Caco-2 (cell line): ENCODE measurements around the gene IER5L. TPM values are rescaled to one million over a fixed set of nuclear protein-coding genes. Genes with fewer than 3 reads are reported as not detected.

ENCODE experiments used
- BruUV-seq: library from RNA; stranded (reverse); fragments of 400-500 nt; replicated peaks from 2 replicates; lab custom pipeline; 2021; lab: Mats Ljungman, UMichigan
- CTCF ChIA-PET: fragments of 300-600 bp; sonication (Branson Sonifier 250); formaldehyde crosslinking; loops from one replicate; lab custom pipeline; 2022; ENCODE audit warnings: antibody characterized with exemption; lab: Charles Lee
- POLR2A ChIA-PET: fragments of 300-600 bp; sonication (Branson Sonifier 250); formaldehyde crosslinking; loops from one replicate; lab custom pipeline; 2022; ENCODE audit warnings: antibody characterized with exemption; lab: Charles Lee
- DNase-seq, 2 experiments: peaks; one replicate each; pipeline versions ENCODE4 v3.0.0 to v3.0.0-alpha.2; 2020 to 2022
- H3K27me3 ChIP-seq: replicated peaks from 2 replicates; pipeline ENCODE4 v1.6.0; 2011; ENCODE audit warnings: low read length; ENCODE audit not compliant: control insufficient read depth, insufficient read depth
- H3K36me3 ChIP-seq: 2 replicates; pipeline ENCODE4 v1.5.1; 2011; ENCODE audit warnings: low read length; ENCODE audit not compliant: control insufficient read depth, insufficient read depth
- H3K4me1 ChIP-seq: fragments of 250-450 bp; sonication (Bioruptor Pico); 2 replicates; pipeline ENCODE4 v1.5.1; 2020; ENCODE audit warnings: mild to moderate bottlenecking
- H3K4me3 ChIP-seq: 2 replicates; pipeline ENCODE4 v1.5.1; 2011; ENCODE audit warnings: low read depth, mild to moderate bottlenecking, control low read depth, low read length
- H3K9me3 ChIP-seq: fragments of 250-450 bp; sonication (Bioruptor Pico); 2 replicates; pipeline ENCODE4 v1.5.1; 2020; ENCODE audit warnings: mild to moderate bottlenecking, moderate library complexity
- H3K27ac Mint-ChIP-seq: one replicate; pipeline ENCODE4 v1.8.0; 2022; ENCODE audit warnings: mixed read lengths; ENCODE audit not compliant: unreplicated experiment
- H3K27me3 Mint-ChIP-seq: one replicate; pipeline ENCODE4 v1.8.0; 2022; ENCODE audit warnings: mixed read lengths; ENCODE audit not compliant: insufficient read depth, unreplicated experiment
- H3K36me3 Mint-ChIP-seq: one replicate; pipeline ENCODE4 v1.8.0; 2022; ENCODE audit warnings: mild to moderate bottlenecking, mixed read lengths; ENCODE audit not compliant: insufficient read depth, unreplicated experiment
- H3K4me1 Mint-ChIP-seq: one replicate; pipeline ENCODE4 v1.8.0; 2022; ENCODE audit warnings: low read depth, mixed read lengths; ENCODE audit not compliant: unreplicated experiment
- H3K4me3 Mint-ChIP-seq: one replicate; pipeline ENCODE4 v1.8.0; 2022; ENCODE audit warnings: mild to moderate bottlenecking, moderate library complexity, mixed read lengths; ENCODE audit not compliant: unreplicated experiment
- H3K9me3 Mint-ChIP-seq: one replicate; pipeline ENCODE4 v1.8.0; 2022; ENCODE audit warnings: mixed read lengths; ENCODE audit not compliant: unreplicated experiment
- CTCF ChIP-seq, 2 experiments: fragments of 200-600 bp in 1 of 2; IDR thresholded peaks; 1 replicate in 1 of 2; 2 replicates in 1 of 2; pipeline versions ENCODE4 v1.5.1 to v1.8.0; 2011 to 2022; ENCODE audit warnings: antibody characterized with exemption in 1 of 2, control low read depth in 1 of 2, inconsistent platforms in 1 of 2, low read depth in 1 of 2, low read length in 1 of 2, mild to moderate bottlenecking in 1 of 2, moderate library complexity in 1 of 2; ENCODE audit not compliant: insufficient read depth in 1 of 2, severe bottlenecking in 1 of 2, unreplicated experiment in 1 of 2
- intact Hi-C: fragments of 100-400 bp; cut with micrococcal nuclease; formaldehyde crosslinking; loops from one replicate; pipeline ENCODE4 v1.10.0; 2022; ENCODE audit not compliant: unreplicated experiment
- total RNA-seq: library from RNA; stranded (reverse); gene quantifications from 2 replicates; pipeline ENCODE4 v1.2.3, GENCODE V29; 2022

The IER5L gene
- total RNA-seq, 1 experiment from 2014 or later = 3.9 TPM

- intact Hi-C loops = no loop called here
- peaks cover 4% of the 10 kb centered on the region for H3K36me3 Mint-ChIP-seq
- H3K9me3 Mint-ChIP-seq = no peaks in the 10 kb centered on the region
- H3K27me3 ChIP-seq = no peaks in the 10 kb centered on the region
- BruUV-seq = no TSS peak
- POLR2A ChIA-PET = interaction anchor here (0.6 kb wide), 1 partner anchor 843 kb away, joined by 3 read pairs; no protein-coding TSS in a partner anchor
- H3K27ac Mint-ChIP-seq = no peak overlapping the region
- H3K4me3 Mint-ChIP-seq = no peak overlapping the region
- H3K4me1 Mint-ChIP-seq = peaks cover 21% of the 10 kb centered on the region
- no peaks in the 10 kb centered on the region for H3K36me3 ChIP-seq
- no peaks in the 10 kb centered on the region for H3K27me3 Mint-ChIP-seq
- DNase-seq = no peak
- H3K9me3 ChIP-seq = no peaks in the 10 kb centered on the region
- H3K4me1 ChIP-seq = peaks cover 8% of the 10 kb centered on the region
- no peak for TF ChIP-seq CTCF (IDR thresholded peaks at IDR 0.05; ENCODE audit: insufficient read depth in 1 of 2, low read depth in 1 of 2, low read length in 1 of 2, severe bottlenecking in 1 of 2, unreplicated experiment in 1 of 2)
- no peak overlapping the region for H3K4me3 ChIP-seq
- CTCF ChIA-PET = no interaction called here
Observed at GRCh38 chr9:129222819-129223218, 44.8 kb upstream of the IER5L start.

GRCh38 chr9:129221979-129222635 is 44.0 kb upstream of the IER5L start:
- no TSS peak for BruUV-seq
- H3K4me3 Mint-ChIP-seq = no peak overlapping the region
- Histone ChIP-seq H3K4me1 (peaks cover 8% of the 10 kb centered on the region), H3K4me3 (no peak overlapping the region), H3K9me3 (no peaks in the 10 kb centered on the region), H3K27me3 (no peaks in the 10 kb centered on the region), H3K36me3 (no peaks in the 10 kb centered on the region)
- peaks cover 21% of the 10 kb centered on the region for H3K4me1 Mint-ChIP-seq
- no peaks in the 10 kb centered on the region for H3K9me3 Mint-ChIP-seq
- TF ChIP-seq CTCF (IDR thresholded peaks at IDR 0.05; ENCODE audit: insufficient read depth in 1 of 2, low read depth in 1 of 2, low read length in 1 of 2, severe bottlenecking in 1 of 2, unreplicated experiment in 1 of 2) = no peak
- ChIA-PET POLR2A (no interaction called here), CTCF (no interaction called here)
- intact Hi-C loops = no loop called here
- H3K27ac Mint-ChIP-seq = no peak overlapping the region
- no peak for DNase-seq
- peaks cover 4% of the 10 kb centered on the region for H3K36me3 Mint-ChIP-seq
- H3K27me3 Mint-ChIP-seq = no peaks in the 10 kb centered on the region

- H3K36me3 ChIP-seq = no peaks in the 10 kb centered on the region
- H3K36me3 Mint-ChIP-seq = peaks cover 4% of the 10 kb centered on the region
- intact Hi-C loops = no loop called here
- no peaks in the 10 kb centered on the region for H3K27me3 Mint-ChIP-seq
- ChIA-PET CTCF (interaction anchor here (0.6 kb wide), 1 partner anchor 50 kb away, joined by 5 read pairs; no protein-coding TSS in a partner anchor), POLR2A (no interaction called here)
- no peaks in the 10 kb centered on the region for H3K9me3 ChIP-seq
- no peak overlapping the region for H3K4me3 ChIP-seq
- peaks cover 8% of the 10 kb centered on the region for H3K4me1 ChIP-seq
- TF ChIP-seq CTCF (IDR thresholded peaks at IDR 0.05; ENCODE audit: insufficient read depth in 1 of 2, low read depth in 1 of 2, low read length in 1 of 2, severe bottlenecking in 1 of 2, unreplicated experiment in 1 of 2) = no peak
- H3K27ac Mint-ChIP-seq = no peak overlapping the region
- BruUV-seq = no TSS peak
- DNase-seq = no peak
- H3K27me3 ChIP-seq = no peaks in the 10 kb centered on the region
- no peak overlapping the region for H3K4me3 Mint-ChIP-seq
- H3K9me3 Mint-ChIP-seq = no peaks in the 10 kb centered on the region
- peaks cover 21% of the 10 kb centered on the region for H3K4me1 Mint-ChIP-seq
Observed at GRCh38 chr9:129221233-129221632, 43.2 kb upstream of the IER5L start.
